Measurements from ENCODE around the gene FOXN3.

The FOXN3 gene

GRCh38 chr14:89327771-89328212, 89.2 kb downstream of the FOXN3 start:
- DNase-seq: no peak

GRCh38 chr14:89325959-89326358, 91.1 kb downstream of the FOXN3 start:
- no peak for DNase-seq

DNA sequence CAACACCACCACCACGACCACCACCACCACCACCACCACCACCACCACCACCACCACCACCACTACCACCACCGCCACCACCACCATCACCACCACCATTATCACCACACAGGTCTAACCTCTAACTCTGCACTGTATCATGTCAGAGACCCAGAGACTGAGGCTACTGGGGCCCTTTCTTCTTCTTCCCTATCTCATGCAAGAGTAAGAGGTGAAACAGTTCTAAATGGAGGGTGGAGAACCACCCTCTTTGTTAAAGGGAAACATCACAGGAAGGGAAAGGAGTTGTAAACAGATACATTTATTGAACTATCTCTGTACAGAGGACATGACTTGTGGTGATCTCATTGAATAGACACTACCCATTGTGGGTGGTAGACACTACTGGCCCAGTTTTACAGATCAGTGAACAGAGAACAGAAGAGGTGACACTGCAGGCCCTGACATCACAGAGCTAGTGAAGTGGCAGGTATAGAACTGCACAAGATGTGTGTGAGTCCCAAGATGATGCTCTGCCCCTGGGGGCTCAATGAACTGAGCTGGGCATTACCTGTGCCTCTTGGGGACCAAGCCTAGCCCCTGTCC, 91.6 kb downstream of the FOXN3 start:
- no peak for DNase-seq

DNA sequence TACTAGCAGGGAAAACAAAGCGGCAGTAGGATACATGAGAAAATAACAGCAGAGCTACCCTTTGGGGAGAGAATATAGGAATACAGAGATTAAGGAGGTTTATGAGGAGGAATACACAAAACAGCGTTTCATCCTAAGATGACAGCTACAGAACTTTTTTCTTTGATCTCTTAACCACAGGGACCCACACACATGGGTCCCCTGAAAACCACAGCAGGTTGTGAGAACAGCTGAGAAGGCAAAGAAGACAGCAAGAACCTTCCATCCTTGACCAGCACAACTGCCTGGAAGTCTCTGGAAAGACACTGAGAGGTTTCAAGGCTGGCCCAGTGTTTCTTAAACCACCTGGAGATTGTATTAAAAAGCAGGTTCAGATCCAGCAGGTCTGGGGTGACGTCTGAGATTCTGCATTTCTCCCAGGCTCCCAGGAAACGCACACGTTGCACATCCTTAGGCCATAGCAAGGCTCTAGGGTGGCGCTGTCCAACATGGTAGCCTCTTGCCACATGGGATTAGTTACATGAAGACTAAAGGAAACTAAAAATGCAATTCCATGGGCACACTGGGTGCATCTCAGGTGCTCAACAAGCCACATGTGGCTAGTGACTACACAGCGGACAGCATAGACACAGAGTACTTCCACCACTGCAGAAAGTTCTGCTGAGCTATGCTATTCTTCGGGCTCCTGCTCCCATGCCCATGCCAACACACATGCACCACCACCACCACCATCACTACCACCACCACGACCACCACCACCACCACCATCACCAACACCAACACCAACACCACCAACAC, 92.3 kb downstream of the FOXN3 start:
- no peak for DNase-seq

DNA sequence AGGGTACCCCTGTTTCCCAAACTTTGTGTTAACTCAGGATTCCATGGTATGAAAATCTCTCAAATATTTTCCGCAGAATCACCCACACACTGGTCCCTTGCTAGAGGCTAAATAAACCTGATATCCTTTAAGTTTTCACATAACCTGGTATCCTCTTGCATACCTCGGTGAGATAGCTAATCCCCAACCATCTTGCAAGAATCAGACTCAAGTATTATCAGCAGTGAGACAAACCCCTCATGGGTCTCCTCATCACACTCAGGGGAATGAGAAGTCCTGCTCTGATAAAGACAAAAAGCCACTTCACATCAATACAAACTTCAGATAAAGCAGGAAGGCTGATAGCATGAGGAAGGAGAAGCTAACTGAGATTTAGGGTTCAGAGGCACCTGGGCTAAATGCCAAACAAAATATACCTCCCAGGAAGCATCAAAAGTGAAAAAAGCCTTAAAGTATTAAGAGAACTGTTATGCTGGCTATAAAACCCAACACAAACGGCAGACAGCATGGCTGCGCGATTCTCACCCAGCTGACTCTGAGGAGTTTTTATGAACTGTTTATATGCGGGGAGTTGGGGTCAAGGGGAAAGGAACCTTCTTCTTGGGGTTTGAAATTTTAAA, 96.5 kb downstream of the FOXN3 start:
- DNase-seq: no peak

- DNase-seq: no peak
Measured at GRCh38 chr14:89319687-89320086, 97.3 kb downstream of the FOXN3 start.

GRCh38 chr14:89317051-89317691, 99.9 kb downstream of the FOXN3 start:
- no peak for DNase-seq

DNA sequence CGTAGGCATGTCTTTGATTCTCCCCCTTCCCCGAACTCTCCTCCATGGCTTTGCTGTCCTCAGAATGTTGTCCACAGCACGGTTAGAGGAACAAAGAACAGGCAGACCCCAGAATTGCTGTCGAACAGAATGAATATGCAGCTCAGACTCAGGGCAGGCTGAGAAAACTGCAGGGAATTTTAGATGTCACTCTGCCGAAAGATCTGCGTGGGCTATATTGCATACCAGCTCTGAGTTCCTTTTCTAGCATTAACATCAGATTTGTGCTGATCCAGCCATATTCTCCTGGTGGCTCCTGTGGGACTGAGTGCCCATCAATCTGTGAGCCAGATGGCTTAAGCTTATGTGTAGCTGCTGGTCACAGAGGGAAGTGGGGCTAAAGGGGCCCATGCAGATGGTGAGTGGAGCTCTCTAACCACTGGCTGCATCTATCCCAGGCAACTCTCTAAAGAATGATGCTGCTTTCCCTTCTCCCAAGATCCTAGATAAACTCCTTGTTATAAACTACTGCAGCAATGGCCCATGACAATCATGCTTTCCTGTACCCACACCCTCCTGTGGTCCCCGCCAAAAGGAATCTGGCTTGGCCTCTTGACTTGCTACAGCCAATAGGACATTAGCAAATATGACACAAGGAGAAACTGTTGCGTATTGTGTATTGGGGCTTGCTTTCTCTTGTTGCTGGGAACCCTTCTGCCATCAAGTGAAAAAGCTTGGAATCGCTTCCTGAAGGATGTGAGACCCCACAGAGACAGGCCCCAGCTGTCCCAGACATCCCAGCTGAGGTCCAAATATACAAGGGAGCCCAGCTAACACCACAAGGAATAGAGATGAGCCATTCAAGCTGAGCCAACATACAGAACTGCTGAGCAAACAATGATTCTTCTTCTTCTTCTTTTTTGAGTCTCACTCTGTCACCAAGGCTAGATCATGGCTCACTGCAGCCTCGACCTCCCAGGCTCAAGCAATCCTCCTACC, 101.3 kb downstream of the FOXN3 start:
- DNase-seq: no peak

DNA sequence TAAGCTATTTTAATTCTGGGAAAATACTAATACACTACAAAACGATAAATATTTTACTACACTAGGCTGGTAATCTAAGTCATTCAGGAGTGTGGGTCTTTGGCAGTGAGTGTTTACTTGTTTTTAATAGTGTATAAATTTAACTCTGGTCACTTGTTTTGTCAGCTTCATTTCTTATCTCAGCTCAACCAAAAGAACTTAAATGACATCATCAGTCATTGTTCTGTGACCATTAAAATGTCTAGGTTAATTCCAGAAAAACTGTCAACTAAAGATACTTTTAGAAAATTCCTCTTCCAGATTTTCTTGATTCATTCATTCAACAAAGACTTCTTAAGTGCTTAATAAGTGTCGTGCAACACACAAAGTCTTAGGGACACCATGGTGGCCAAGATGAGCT, 102.8 kb downstream of the FOXN3 start:
- DNase-seq: no peak

DNA sequence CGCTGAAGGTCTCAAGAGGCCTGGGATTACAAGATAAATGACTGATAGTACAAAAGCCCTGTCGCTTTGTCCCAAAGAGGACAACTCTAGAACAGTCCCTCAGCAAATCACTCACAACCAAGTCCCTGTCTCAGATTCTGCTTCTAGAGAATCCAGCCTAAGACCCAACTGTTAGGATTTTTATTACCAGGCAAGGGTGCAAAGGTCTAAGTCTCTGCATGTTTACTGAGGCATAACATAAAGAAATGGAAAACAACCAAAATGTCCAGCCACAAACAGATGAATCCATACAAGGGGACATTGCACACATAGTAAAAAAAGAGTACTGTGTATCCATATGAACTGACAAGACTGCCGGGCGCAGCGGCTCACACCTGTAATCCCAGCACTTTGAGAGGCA, 104.1 kb downstream of the FOXN3 start:
- DNase-seq: no peak

GRCh38 chr14:89310211-89310610, 106.8 kb downstream of the FOXN3 start:
- DNase-seq: no peak

GRCh38 chr14:89309670-89310177, 107.3 kb downstream of the FOXN3 start:
- no peak for DNase-seq

DNA sequence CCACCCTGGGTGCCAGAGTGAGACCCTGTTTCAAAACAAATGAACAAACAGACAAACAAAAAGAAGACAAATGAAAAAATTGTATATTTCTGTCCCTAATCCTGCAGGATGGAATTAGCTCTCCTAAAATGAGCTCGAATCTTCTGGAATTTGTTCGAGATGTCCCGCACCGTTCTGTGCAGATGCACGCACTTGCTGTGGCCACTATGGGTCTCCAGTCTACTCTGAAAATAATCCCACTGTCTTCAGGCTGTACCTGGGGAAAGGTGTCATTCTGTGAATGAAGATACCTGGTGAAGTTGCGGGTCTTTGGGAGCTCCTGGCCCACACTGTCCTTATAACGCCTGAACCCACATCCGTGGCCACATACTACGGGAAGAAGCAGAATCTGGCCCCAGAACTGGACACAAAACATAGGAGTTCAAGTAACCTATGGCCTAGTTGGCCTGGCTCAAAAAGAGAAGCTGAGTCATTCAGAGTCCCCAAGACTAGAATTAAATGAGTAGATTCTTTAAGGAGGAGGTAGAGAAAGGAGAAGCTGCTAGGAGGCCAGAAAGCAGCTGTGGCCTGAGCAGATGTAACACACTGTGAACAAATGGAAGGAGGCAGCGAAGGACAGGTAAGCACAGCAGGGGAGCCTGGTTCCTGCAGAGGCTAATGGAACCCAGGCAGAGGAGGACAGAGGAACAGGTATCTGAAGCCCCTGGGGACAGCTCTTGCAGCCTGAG, 108.6 kb downstream of the FOXN3 start:
- DNase-seq: no peak

DNA sequence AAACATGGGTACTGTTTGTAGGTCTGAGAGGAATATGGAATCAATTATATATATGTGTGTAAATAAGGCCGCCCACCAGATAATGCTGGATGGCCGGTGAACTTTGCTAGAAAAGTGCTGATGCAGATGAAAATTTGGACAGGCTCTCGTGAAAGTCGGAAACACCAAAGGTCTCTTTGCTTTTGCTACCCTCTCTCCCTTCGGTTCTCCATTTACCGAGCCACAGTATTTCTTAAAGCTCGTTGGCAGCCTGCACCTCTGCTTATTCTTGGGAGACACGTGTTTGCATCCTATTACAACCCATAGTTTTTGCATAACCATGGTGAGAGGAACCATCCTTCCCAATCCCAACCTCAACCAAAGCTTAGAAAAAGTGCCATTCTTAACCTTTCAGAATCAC, 109.6 kb downstream of the FOXN3 start:
- no peak for DNase-seq

DNA sequence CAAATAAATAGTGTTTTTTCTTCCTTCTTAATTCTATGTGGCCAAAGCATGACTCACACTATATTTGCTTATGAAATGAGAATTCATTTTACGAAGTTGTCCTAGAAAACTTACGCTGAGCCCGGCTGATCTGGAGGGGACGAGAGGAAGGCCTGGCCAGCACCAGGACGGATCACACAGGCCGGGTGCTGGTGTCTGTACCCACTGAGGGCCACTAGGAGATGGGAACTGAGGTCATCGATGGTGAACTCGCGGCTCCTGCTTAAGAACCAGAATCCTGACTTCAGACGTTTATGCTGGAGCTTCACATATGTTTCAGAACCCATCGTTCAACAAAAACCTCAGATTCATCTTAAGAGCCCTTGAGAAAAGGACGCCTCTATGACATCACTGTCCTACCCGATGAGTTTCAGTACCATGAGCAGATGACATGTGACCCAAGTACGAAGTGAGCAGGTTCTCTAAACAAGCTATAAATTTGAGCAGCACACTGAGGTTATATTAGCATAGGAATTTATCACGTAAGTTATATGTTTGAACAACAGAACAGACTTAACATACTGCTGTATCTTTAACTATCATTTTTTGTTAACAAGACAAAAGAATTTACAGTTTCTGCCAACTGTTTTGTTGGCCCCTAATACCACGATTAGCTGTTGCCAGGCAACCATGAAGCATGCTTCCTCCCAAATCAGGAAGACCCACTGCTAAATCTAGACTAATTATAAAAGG, 111.9 kb downstream of the FOXN3 start:
- peak; percentile 18 for DNase-seq

- DNase-seq: no peak
Measured at GRCh38 chr14:89304561-89304960, 112.5 kb downstream of the FOXN3 start.

DNA sequence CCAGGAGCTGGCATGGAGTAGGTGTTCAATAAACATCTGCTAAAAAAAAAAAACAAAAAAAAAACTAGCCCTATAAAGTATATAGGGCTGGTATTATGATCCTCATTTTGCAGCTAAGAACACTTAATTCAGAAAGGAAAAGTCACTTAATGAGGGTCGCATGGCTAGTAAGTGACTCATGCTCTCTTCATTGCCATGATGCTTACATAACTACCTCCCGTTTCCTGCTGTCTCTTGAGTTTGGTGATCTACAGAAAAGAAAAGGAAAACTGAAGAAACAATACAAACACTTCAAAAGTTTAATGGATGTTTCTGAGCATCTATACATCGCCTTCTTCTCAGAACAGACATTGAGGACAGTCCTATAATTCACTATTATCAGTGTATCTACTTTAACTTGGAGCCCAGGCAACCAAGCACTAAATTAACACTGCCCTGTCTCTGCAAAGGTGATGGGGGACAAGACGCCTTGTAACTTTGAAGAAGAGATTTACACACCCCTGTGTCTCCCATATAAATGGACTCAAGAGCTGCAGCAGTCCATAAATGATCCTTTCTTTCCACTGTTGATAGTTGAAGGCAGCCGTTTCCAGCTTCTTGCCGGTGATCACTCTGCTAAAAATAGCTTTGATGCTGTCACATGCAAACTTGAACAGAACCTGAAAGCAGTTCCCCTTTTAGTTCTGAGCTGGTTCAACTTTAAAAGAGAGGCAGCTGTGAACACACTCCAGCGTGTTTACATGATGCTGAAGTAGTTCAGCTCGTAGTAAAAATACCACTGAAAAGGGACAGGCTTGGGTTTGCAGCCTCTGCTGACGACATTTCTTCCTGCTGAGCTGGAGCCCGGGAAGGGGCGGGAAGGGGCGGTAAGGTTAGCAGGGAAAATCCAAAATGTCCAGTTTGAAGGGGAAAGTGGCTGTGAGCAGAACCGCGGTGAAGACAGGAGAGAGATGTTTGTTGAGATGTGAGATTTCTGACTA, 113.3 kb downstream of the FOXN3 start:
- DNase-seq: no peak

- DNase-seq: no peak
Measured at GRCh38 chr14:89302396-89302950, 114.6 kb downstream of the FOXN3 start.

GRCh38 chr14:89299587-89299986, 117.4 kb downstream of the FOXN3 start:
- DNase-seq: no peak

Data from activated CD4-positive, alpha-beta T cell treated with anti-CD3 and anti-CD28 coated beads for 48 hours (primary cell).